Measurements from ENCODE around the gene ARHGAP42.

- TF ChIP-seq POLR2A (IDR thresholded peaks at IDR 0.05; ENCODE audit: low read depth, low read length) (no peak), POLR2AphosphoS5 (IDR thresholded peaks at IDR 0.05; ENCODE audit: low read depth, low read length) (no peak), TAF1 (IDR thresholded peaks at IDR 0.05; ENCODE audit: low read depth, low read length) (no peak), SPI1 (IDR thresholded peaks at IDR 0.05; ENCODE audit: low read depth, low read length) (peak; percentile 70), POU2F2 (IDR thresholded peaks at IDR 0.05; ENCODE audit: low read depth, low read length) (no peak), PAX5 (IDR thresholded peaks at IDR 0.05; ENCODE audit: insufficient read depth, low read length, severe bottlenecking) (no peak)
Measured at GRCh38 chr11:101030692-101031091, 343.6 kb downstream of the ARHGAP42 start.
